Neuronal stem cell (in vitro differentiated cells): ENCODE data around the gene PLCB2.

ENCODE experiments used
- DNase-seq: peaks from one replicate; pipeline ENCODE4 v3.0.0-alpha.2; 2013; ENCODE audit warnings: low spot score
- H2AFZ ChIP-seq: one replicate; pipeline ENCODE4 v1.6.1; 2013; ENCODE audit warnings: mild to moderate bottlenecking, low read length, inconsistent platforms
- H2AK5ac ChIP-seq: 2 replicates; pipeline ENCODE4 v1.6.1; 2013; ENCODE audit warnings: low read depth, mild to moderate bottlenecking, inconsistent platforms, low read length, moderate library complexity, mixed read lengths
- H2BK120ac ChIP-seq: 2 replicates; pipeline ENCODE4 v1.6.1; 2013; ENCODE audit warnings: low read depth, mild to moderate bottlenecking, inconsistent platforms, low read length, moderate library complexity, mixed read lengths
- H2BK12ac ChIP-seq: one replicate; pipeline ENCODE4 v1.6.1; 2013; ENCODE audit warnings: low read length, inconsistent platforms
- H2BK15ac ChIP-seq: 2 replicates; pipeline ENCODE4 v1.6.1; 2013; ENCODE audit warnings: mild to moderate bottlenecking, low read length, inconsistent platforms, mixed read lengths
- H2BK5ac ChIP-seq: one replicate; pipeline ENCODE4 v1.6.1; 2013; ENCODE audit warnings: inconsistent platforms, mild to moderate bottlenecking, low read length, moderate library complexity
- H3K14ac ChIP-seq: one replicate; pipeline ENCODE4 v1.6.1; 2013; ENCODE audit warnings: low read length, inconsistent platforms
- H3K18ac ChIP-seq: 2 replicates; pipeline ENCODE4 v1.6.1; 2013; ENCODE audit warnings: low read length, inconsistent platforms
- H3K23ac ChIP-seq: 2 replicates; pipeline ENCODE4 v1.6.1; 2013; ENCODE audit warnings: low read depth, mild to moderate bottlenecking, mixed read lengths, low read length, inconsistent platforms; ENCODE audit not compliant: poor library complexity
- H3K27ac ChIP-seq: replicated peaks from 3 replicates; pipeline ENCODE4 v1.5.1; 2013; ENCODE audit warnings: low read length, inconsistent platforms
- H3K27me3 ChIP-seq, 3 experiments: 2 replicates each; pipeline ENCODE4 v1.6.1; 2013; ENCODE audit warnings: low read length in 3 of 3, mild to moderate bottlenecking in 2 of 3, inconsistent platforms in 1 of 3, low read depth in 1 of 3, mixed read lengths in 1 of 3, moderate library complexity in 1 of 3; ENCODE audit not compliant: control insufficient read depth in 3 of 3, insufficient read depth in 3 of 3
- H3K36me3 ChIP-seq, 2 donors: replicated peaks in 1 of 2; 2 replicates each; pipeline ENCODE4 v1.6.1; 2013; ENCODE audit warnings: low read length in 2 of 2; ENCODE audit not compliant: control insufficient read depth in 2 of 2, insufficient read depth in 2 of 2
- H3K4ac ChIP-seq: 2 replicates; pipeline ENCODE4 v1.6.1; 2013; ENCODE audit warnings: inconsistent platforms, mild to moderate bottlenecking, low read length, moderate library complexity
- H3K4me1 ChIP-seq, 2 donors: 1 replicate in 1 of 2; 2 replicates in 1 of 2; pipeline ENCODE4 v1.6.1; 2013; ENCODE audit warnings: low read length in 2 of 2, low read depth in 1 of 2; ENCODE audit not compliant: control insufficient read depth in 2 of 2, insufficient read depth in 1 of 2
- H3K4me2 ChIP-seq: one replicate; pipeline ENCODE4 v1.6.1; 2013; ENCODE audit warnings: mild to moderate bottlenecking, low read length, inconsistent platforms; ENCODE audit not compliant: insufficient read depth, poor library complexity, severe bottlenecking
- H3K4me3 ChIP-seq, 2 donors: 2 replicates each; pipeline ENCODE4 v1.5.1; 2013; ENCODE audit warnings: low read length in 2 of 2, mild to moderate bottlenecking in 2 of 2, inconsistent platforms in 1 of 2, moderate library complexity in 1 of 2
- H3K79me1 ChIP-seq: one replicate; pipeline ENCODE4 v1.6.1; 2013; ENCODE audit warnings: low read depth, mild to moderate bottlenecking, inconsistent platforms, low read length, moderate library complexity
- H3K9ac ChIP-seq: one replicate; pipeline ENCODE4 v1.6.1; 2013; ENCODE audit warnings: mild to moderate bottlenecking, low read depth, low read length, inconsistent platforms; ENCODE audit not compliant: poor library complexity
- H3K9me3 ChIP-seq, 2 donors: replicated peaks in 1 of 2; 2 replicates each; pipeline versions ENCODE3 to v1.6.1; 2013; ENCODE audit warnings: low read length in 2 of 2, mild to moderate bottlenecking in 2 of 2, inconsistent platforms in 1 of 2, low read depth in 1 of 2, mixed read lengths in 1 of 2, moderate library complexity in 1 of 2; ENCODE audit not compliant: control insufficient read depth in 2 of 2, insufficient read depth in 1 of 2
- H4K8ac ChIP-seq: one replicate; pipeline ENCODE4 v1.6.1; 2013; ENCODE audit warnings: low read depth, mild to moderate bottlenecking, inconsistent platforms, low read length, moderate library complexity
- H4K91ac ChIP-seq: one replicate; pipeline ENCODE4 v1.6.1; 2013; ENCODE audit warnings: low read length, low read depth, mild to moderate bottlenecking, inconsistent platforms; ENCODE audit not compliant: poor library complexity
- WGBS, 2 donors: extraction: QIAGEN DNeasy Blood & Tissue Kit; methylation state at CpG; one replicate each; pipeline ENCODE4 v1.1.7; 2013; ENCODE audit warnings: missing lambda C conversion rate in 2 of 2, mixed read lengths in 1 of 2; ENCODE audit not compliant: insufficient read length in 2 of 2, insufficient replicate concordance in 1 of 2; ENCODE audit errors: extremely low coverage in 2 of 2; 5-methylcytosine and 5-hydroxymethylcytosine counted together

PLCB2 gene

GRCh38 chr15:40293905-40294895 is 13.5 kb downstream of the PLCB2 start:
- H3K4me1 ChIP-seq: peaks cover 19 to 38% of the 10 kb centered on the region in 2 donors
- peak overlapping the region; percentile 81 for H2BK120ac ChIP-seq
- H2BK15ac ChIP-seq: peak overlapping the region; percentile 15
- no peak overlapping the region for H3K27ac ChIP-seq
- H3K9me3 ChIP-seq: peaks cover 1 to 7% of the 10 kb centered on the region in 2 donors
- no peak overlapping the region for H3K9ac ChIP-seq
- peak overlapping the region; percentile 68 for H2BK12ac ChIP-seq
- H3K27me3 ChIP-seq: peaks cover 0 to 23% (median 0%) of the 10 kb centered on the region in 3 experiments
- peak overlapping the region; percentile 13 for H3K23ac ChIP-seq
- WGBS, 2 donors: no CpG with 5 or more reads among the region's 20 CpGs
- peak overlapping the region; percentile 67 for H2AFZ ChIP-seq
- H4K8ac ChIP-seq: no peak overlapping the region
- no peaks in the 10 kb centered on the region for H3K79me1 ChIP-seq
- peak overlapping the region; percentile 29 for H2BK5ac ChIP-seq
- H3K36me3 ChIP-seq: no peaks in the 10 kb centered on the region
- H3K4me2 ChIP-seq: no peak overlapping the region
- peak overlapping the region; percentile 74 for H3K18ac ChIP-seq
- no peak overlapping the region for H3K4me3 ChIP-seq
- no peak for DNase-seq
- H4K91ac ChIP-seq: peak overlapping the region; percentile 42
- H2AK5ac ChIP-seq: peak overlapping the region; percentile 47
- no peak overlapping the region for H3K4ac ChIP-seq
- no peak overlapping the region for H3K14ac ChIP-seq

DNA sequence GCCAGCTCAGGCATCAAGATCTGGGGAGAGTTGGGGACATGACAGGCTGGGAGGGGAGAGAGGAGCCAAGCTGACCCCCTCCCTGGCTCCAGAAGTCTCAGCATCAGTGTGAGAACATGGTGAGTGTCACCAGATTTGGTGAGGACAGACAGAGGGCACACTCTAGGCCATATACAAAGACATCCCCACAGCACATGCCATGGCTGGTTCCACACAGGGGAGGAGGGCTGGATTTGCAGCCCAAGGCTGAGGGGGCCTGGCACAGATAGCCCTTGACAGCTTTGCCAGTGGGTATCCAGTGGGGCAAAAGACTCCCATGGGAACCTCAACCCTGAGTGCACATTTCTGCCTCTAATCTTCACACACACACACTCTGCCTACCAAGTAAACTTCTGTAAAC is 14.7 kb downstream of the PLCB2 start:
- peaks cover 19 to 38% of the 10 kb centered on the region in 2 donors for H3K4me1 ChIP-seq
- H4K8ac ChIP-seq: no peak overlapping the region
- H2AFZ ChIP-seq: peak overlapping the region; percentile 67
- peaks cover 0 to 1% of the 10 kb centered on the region in 2 donors for H3K9me3 ChIP-seq
- H2BK15ac ChIP-seq: no peak overlapping the region
- peaks cover 0 to 23% (median 0%) of the 10 kb centered on the region in 3 experiments for H3K27me3 ChIP-seq
- H3K27ac ChIP-seq: no peak overlapping the region
- H3K23ac ChIP-seq: no peak overlapping the region
- no peak overlapping the region for H4K91ac ChIP-seq
- no peak overlapping the region for H3K4me2 ChIP-seq
- H2AK5ac ChIP-seq: no peak overlapping the region
- H3K4me3 ChIP-seq: no peak overlapping the region
- no peak overlapping the region for H3K14ac ChIP-seq
- no peak overlapping the region for H2BK120ac ChIP-seq
- no peak overlapping the region for H2BK12ac ChIP-seq
- no peak overlapping the region for H3K4ac ChIP-seq
- H3K79me1 ChIP-seq: no peaks in the 10 kb centered on the region
- DNase-seq: no peak
- no peak overlapping the region for H3K18ac ChIP-seq
- H3K9ac ChIP-seq: no peak overlapping the region
- no peaks in the 10 kb centered on the region for H3K36me3 ChIP-seq
- H2BK5ac ChIP-seq: no peak overlapping the region

- Histone ChIP-seq H3K4ac (peak overlapping the region; percentile 47), H3K27me3 (peaks cover 0 to 23% (median 0%) of the 10 kb centered on the region in 3 experiments), H2AK5ac (peak overlapping the region; percentile 96), H4K8ac (no peak overlapping the region), H3K4me2 (no peak overlapping the region), H3K14ac (no peak overlapping the region), H3K18ac (peak overlapping the region; percentile 6), H3K27ac (no peak overlapping the region), H3K9ac (no peak overlapping the region), H2BK15ac (no peak overlapping the region), H2BK12ac (no peak overlapping the region), H2BK5ac (no peak overlapping the region), H2BK120ac (peak overlapping the region; percentile 61), H3K4me3 (no peak overlapping the region), H2AFZ (no peak overlapping the region), H3K23ac (no peak overlapping the region), H3K4me1 (peaks cover 19 to 41% of the 10 kb centered on the region in 2 donors), H3K9me3 (peaks cover 0 to 1% of the 10 kb centered on the region in 2 donors), H4K91ac (no peak overlapping the region), H3K36me3 (no peaks in the 10 kb centered on the region), H3K79me1 (no peaks in the 10 kb centered on the region)
- DNase-seq: no peak
- WGBS, 2 donors: no CpG with 5 or more reads among the region's 3 CpGs
Observed at GRCh38 chr15:40292246-40292645, 15.5 kb downstream of the PLCB2 start.

DNA sequence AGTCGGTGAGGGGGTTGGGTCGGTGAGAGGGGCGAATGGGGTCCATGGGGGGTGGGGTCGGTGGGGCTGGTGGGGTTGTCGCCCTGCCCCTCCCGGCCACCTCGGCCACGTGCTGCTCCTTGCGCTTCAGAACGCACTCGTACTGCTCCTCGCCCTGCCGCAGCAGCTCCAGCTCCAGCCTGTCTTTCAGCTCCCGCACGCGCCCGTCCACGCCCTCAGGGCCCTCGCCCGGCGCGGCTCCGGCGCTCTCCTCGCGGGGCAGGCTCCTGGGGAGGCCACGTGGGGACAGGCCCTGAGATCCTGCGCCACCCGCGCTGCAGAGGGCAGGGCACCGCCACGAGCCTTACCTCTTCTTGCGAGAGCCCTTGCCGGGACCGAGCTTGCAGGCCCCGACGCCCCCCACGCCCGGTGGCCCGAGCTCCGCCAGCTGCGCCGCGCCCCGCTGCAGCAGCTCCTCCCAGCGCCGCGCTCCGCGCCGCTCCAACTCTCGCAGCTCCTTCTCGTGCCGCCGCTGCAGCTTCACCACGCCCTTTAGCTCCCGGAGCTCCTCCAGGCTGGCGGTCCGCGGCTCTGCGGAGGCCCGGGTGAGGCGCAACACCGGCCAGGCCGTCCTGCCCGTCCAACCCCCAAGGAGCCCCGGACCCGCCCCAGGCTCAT is 16.7 kb downstream of the PLCB2 start:
- H3K4me2 ChIP-seq: peak overlapping the region; percentile 93
- peak overlapping the region; percentile 95 for H3K23ac ChIP-seq
- no CpG with 5 or more reads among the region's 68 CpGs for WGBS, 2 donors
- peak; percentile 62 for DNase-seq
- H2BK12ac ChIP-seq: peak overlapping the region; percentile 77
- peak overlapping the region; percentile 96 for H2AK5ac ChIP-seq
- peak overlapping the region; percentile 99 for H3K14ac ChIP-seq
- H3K4ac ChIP-seq: peak overlapping the region; percentile 60
- H4K8ac ChIP-seq: peak overlapping the region; percentile 75
- no peak overlapping the region for H4K91ac ChIP-seq
- H3K27ac ChIP-seq: no peak overlapping the region
- peak overlapping the region; percentile 94 for H2BK120ac ChIP-seq
- peak overlapping the region; percentile 16 for H2BK5ac ChIP-seq
- H3K36me3 ChIP-seq: no peaks in the 10 kb centered on the region
- peaks cover 0 to 23% (median 0%) of the 10 kb centered on the region in 3 experiments for H3K27me3 ChIP-seq
- H3K9me3 ChIP-seq: peaks cover 0 to 1% of the 10 kb centered on the region in 2 donors
- peak overlapping the region; percentile 100 for H3K18ac ChIP-seq
- peaks cover 22 to 52% of the 10 kb centered on the region in 2 donors for H3K4me1 ChIP-seq
- no peaks in the 10 kb centered on the region for H3K79me1 ChIP-seq
- peak overlapping the region in 1 of 2 donors; percentile 70 for H3K4me3 ChIP-seq
- H3K9ac ChIP-seq: peak overlapping the region; percentile 75
- H2BK15ac ChIP-seq: peak overlapping the region; percentile 79
- peak overlapping the region; percentile 80 for H2AFZ ChIP-seq
